Transverse colon (tissue), 4 donors: Measurements from ENCODE around the gene LPAR4. TPM values are rescaled to one million over a fixed set of nuclear protein-coding genes. Genes with fewer than 3 reads are reported as not detected.

ENCODE experiments used
- DNase-seq: peaks from one replicate; pipeline ENCODE4 v3.0.0-alpha.2; 2019
- H3K27ac ChIP-seq, 4 donors: fragments of 200-600 bp; sonication (generic); 2 replicates each; pipeline ENCODE4 v1.5.1; 2016 to 2018; ENCODE audit warnings: inconsistent platforms in 4 of 4
- H3K27me3 ChIP-seq: fragments of 200-600 bp; sonication (generic); 2 replicates; pipeline ENCODE4 v1.5.1; 2017; ENCODE audit warnings: inconsistent platforms
- H3K36me3 ChIP-seq, 4 donors: fragments of 200-600 bp; sonication (generic); 2 replicates each; pipeline ENCODE4 v1.5.1; 2017 to 2019; ENCODE audit warnings: inconsistent platforms in 4 of 4
- H3K4me1 ChIP-seq, 4 donors: fragments of 200-600 bp; sonication (generic); 2 replicates each; pipeline ENCODE4 v1.5.1; 2017 to 2020; ENCODE audit warnings: inconsistent platforms in 4 of 4
- H3K4me3 ChIP-seq, 4 donors: fragments of 200-600 bp; sonication (generic); 1 replicate in 1 of 4; 2 replicates in 3 of 4; pipeline versions ENCODE4 v1.5.1 to v1.6.1; 2017 to 2019; ENCODE audit warnings: inconsistent platforms in 4 of 4
- H3K9me3 ChIP-seq, 2 donors: fragments of 200-600 bp; sonication (generic); 2 replicates each; pipeline ENCODE4 v1.5.1; 2017 to 2019; ENCODE audit warnings: inconsistent platforms in 2 of 2
- EP300 ChIP-seq: sonication (generic); formaldehyde crosslinking; IDR thresholded peaks from one replicate; pipeline ENCODE4 v1.6.1; 2017; ENCODE audit warnings: antibody characterized with exemption, low read depth
- POLR2A ChIP-seq: fragments of 450-650 bp; IDR thresholded peaks from one replicate; pipeline ENCODE4 v1.6.1; 2016; ENCODE audit warnings: antibody characterized with exemption, mild to moderate bottlenecking, moderate library complexity
- POLR2AphosphoS5 ChIP-seq, 3 donors: sonication (generic); formaldehyde crosslinking; IDR thresholded peaks; one replicate each; pipeline ENCODE4 v1.6.1; 2016; ENCODE audit warnings: antibody characterized with exemption in 3 of 3
- WGBS, 2 donors: methylation state at CpG; one replicate each; pipeline ENCODE4 v1.1.5; 2018; ENCODE audit warnings: low coverage in 1 of 2; 5-methylcytosine and 5-hydroxymethylcytosine counted together
- in situ Hi-C, 4 donors: fragments of 200-750 bp; cut with MboI; loops; one replicate each; pipeline versions ENCODE4 v1.15.0 to v1.15.1; 2017; ENCODE audit warnings: low sequenced_read_pairs in 3 of 4, low pct_ligation_motif_present in 1 of 4, low pct_unique_long_range_greater_than_20kb in 1 of 4
- intact Hi-C: fragments of 100-400 bp; cut with DNase I; formaldehyde crosslinking; loops from one replicate; pipeline ENCODE4 v1.15.1; 2023; ENCODE audit warnings: low total_unique reads
- total RNA-seq, 4 donors: library from RNA; depleted of rRNA; stranded (reverse); fragments of >200 nt; gene quantifications; one replicate each; pipeline ENCODE4 v1.1.0, GENCODE V29; 2016
- TF ChIP-seq, protein P1 (sequence below), 5 experiments: fragments of 200-600 bp in 3 of 5; fragments of 450-650 bp in 2 of 5; sonication (generic) in 3 of 5; IDR thresholded peaks; 1 replicate in 2 of 5; 2 replicates in 3 of 5; pipeline ENCODE4 v1.5.1; 2016 to 2017; ENCODE audit warnings: antibody characterized with exemption in 5 of 5, inconsistent platforms in 3 of 5, mild to moderate bottlenecking in 2 of 5, moderate library complexity in 1 of 5

The LPAR4 gene, protein sequence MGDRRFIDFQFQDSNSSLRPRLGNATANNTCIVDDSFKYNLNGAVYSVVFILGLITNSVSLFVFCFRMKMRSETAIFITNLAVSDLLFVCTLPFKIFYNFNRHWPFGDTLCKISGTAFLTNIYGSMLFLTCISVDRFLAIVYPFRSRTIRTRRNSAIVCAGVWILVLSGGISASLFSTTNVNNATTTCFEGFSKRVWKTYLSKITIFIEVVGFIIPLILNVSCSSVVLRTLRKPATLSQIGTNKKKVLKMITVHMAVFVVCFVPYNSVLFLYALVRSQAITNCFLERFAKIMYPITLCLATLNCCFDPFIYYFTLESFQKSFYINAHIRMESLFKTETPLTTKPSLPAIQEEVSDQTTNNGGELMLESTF
- under 1 TPM in 1 of 4 donors, not detected in 3; 0.16 TPM for total RNA-seq

DNA sequence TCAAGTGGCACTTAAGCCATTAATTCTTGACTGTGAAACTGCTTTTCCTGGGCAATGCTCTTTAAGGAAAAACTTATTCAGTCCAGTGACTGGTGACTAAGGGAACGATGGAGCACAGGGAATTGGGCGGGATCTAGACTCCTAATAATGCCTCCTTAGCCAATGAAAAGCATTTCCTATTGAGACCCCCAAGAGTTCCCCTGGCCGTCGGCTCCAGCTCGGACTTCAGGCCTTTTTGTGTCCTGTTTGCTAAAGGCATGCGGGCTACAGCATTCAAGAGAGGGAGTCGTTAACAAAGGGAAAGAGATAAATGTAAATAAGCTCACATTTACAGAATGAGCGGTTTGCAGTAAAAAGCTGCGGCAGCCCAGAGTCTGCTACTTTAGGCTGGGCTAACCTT is at the start of gene LPAR4:
TSS of gene LPAR4 (plus strand) at position 232 of the 400 bp plus-strand sequence. CDS start 7,150 bp downstream, outside the sequence.
- no peak for DNase-seq
- Histone ChIP-seq H3K27ac (no peak within 1 kb of the TSS), H3K27me3 (no peaks in the 10 kb centered on the region), H3K9me3 (no peaks in the 10 kb centered on the region), H3K36me3 (no peaks in the 10 kb centered on the region), H3K4me1 (no peaks in the 10 kb centered on the region), H3K4me3 (peak within 1 kb of the TSS in 1 of 4 donors; percentile 9)
- intact Hi-C loops: no loop called here
- TF ChIP-seq, protein P1, sequence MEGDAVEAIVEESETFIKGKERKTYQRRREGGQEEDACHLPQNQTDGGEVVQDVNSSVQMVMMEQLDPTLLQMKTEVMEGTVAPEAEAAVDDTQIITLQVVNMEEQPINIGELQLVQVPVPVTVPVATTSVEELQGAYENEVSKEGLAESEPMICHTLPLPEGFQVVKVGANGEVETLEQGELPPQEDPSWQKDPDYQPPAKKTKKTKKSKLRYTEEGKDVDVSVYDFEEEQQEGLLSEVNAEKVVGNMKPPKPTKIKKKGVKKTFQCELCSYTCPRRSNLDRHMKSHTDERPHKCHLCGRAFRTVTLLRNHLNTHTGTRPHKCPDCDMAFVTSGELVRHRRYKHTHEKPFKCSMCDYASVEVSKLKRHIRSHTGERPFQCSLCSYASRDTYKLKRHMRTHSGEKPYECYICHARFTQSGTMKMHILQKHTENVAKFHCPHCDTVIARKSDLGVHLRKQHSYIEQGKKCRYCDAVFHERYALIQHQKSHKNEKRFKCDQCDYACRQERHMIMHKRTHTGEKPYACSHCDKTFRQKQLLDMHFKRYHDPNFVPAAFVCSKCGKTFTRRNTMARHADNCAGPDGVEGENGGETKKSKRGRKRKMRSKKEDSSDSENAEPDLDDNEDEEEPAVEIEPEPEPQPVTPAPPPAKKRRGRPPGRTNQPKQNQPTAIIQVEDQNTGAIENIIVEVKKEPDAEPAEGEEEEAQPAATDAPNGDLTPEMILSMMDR (IDR thresholded peaks at IDR 0.05): no peak
- TF ChIP-seq POLR2AphosphoS5 (IDR thresholded peaks at IDR 0.05) (no peak), POLR2A (no peak), EP300 (no peak)
- in situ Hi-C loops: no loop called here
- WGBS, 2 donors: 62% methylated on average over 9 of the region's 9 CpGs; no CpG with 5 or more reads in 1 of the 2 donors

DNA sequence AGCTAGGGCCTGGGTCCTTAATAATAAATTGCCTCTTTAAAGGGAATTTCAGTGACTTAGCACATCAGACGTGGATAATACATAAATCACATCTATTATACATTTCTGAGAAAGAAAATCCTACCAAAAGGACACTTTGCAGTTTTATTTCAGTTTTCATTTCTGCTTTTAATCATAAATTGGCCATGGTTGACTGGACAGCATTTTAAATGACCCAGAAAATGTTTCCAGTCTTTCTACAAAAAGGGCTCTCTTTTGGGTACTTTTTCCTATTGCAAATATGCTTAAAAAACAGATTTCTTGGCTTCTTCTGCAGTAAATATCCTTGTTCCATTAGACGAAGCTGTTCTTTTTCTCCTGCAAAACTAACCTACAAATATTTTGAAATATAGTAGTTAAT is 41.4 kb upstream of the LPAR4 start:
- intact Hi-C loops (no loop called here), in situ Hi-C loops (no loop called here)
- Histone ChIP-seq H3K4me1 (no peaks in the 10 kb centered on the region), H3K27me3 (no peaks in the 10 kb centered on the region), H3K36me3 (no peaks in the 10 kb centered on the region), H3K9me3 (no peaks in the 10 kb centered on the region), H3K27ac (no peak overlapping the region), H3K4me3 (no peak overlapping the region)
- DNase-seq: no peak
- WGBS, 2 donors: 34% methylated on average over 2 of the region's 2 CpGs; no CpG with 5 or more reads in 1 of the 2 donors
- no peak for TF ChIP-seq POLR2A
- TF ChIP-seq POLR2AphosphoS5 (IDR thresholded peaks at IDR 0.05): no peak

DNA sequence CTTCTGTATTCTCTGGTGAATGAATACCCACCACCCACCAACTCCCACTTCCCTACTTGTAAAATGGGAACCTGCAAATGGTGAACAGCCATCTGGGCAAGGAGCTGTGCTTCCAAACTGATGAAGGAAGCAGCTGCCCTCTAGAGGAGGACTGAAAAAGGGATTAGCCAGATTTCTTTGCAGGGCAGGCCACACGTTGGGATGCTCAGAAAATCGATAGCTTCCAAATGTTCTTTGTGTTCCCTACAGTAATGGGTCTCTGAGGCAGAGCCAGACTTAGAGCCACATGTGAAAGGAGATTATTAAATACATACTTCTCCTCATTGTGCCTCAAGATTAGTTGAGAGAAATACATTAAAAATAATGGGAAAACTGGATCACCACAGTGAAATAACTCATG is 39.3 kb upstream of the LPAR4 start:
- intact Hi-C loops (no loop called here), in situ Hi-C loops (no loop called here)
- Histone ChIP-seq H3K27me3 (no peaks in the 10 kb centered on the region), H3K27ac (no peak overlapping the region), H3K4me1 (no peaks in the 10 kb centered on the region), H3K4me3 (no peak overlapping the region), H3K9me3 (no peaks in the 10 kb centered on the region), H3K36me3 (no peaks in the 10 kb centered on the region)
- TF ChIP-seq POLR2A: no peak
- TF ChIP-seq, protein P1 (IDR thresholded peaks at IDR 0.05): peak in 2 of 5 experiments; percentile 23 to 27
- WGBS, 2 donors: 42% methylated on average over 2 of the region's 2 CpGs; no CpG with 5 or more reads in 1 of the 2 donors
- DNase-seq: peak; percentile 8

DNA sequence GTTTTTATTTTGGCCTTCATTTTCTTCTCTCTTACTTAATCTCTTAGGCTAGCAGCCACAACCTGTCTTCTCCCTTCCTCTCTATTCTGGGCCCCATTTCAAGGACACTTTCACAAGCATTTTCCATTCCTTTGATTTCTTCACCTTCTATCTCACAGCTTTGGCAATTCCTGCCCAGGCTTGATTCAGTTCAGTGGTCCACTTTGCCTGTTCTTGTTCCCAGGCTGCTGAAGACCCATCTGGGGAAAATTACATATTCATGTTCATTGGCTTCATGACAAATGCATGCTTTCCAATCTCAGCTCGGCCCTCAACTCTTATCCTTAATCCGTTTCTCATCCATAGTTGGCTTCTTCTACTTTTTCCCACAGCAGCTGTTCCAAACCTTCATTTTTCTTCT is 38.7 kb upstream of the LPAR4 start:
- WGBS, 2 donors: 61 to 70% methylated on average over 2 of the region's 2 CpGs
- no peak overlapping the region for H3K27ac ChIP-seq
- H3K9me3 ChIP-seq: no peaks in the 10 kb centered on the region
- no peaks in the 10 kb centered on the region for H3K27me3 ChIP-seq
- no peaks in the 10 kb centered on the region for H3K36me3 ChIP-seq
- no peaks in the 10 kb centered on the region for H3K4me1 ChIP-seq
- TF ChIP-seq POLR2A (no peak), EP300 (no peak), POLR2AphosphoS5 (IDR thresholded peaks at IDR 0.05) (no peak)
- TF ChIP-seq, protein P1 (IDR thresholded peaks at IDR 0.05): no peak
- intact Hi-C loops (no loop called here), in situ Hi-C loops (no loop called here)
- DNase-seq: no peak
- no peak overlapping the region for H3K4me3 ChIP-seq
